ENCODE measurements around the gene SYNRG. TPM values are rescaled to one million over a fixed set of nuclear protein-coding genes. Genes with fewer than 3 reads are reported as not detected.

SYNRG gene
- polyA plus RNA-seq, 1 donor (not counting 4 experiments of a cell fraction or from before 2014, with no cell fraction given), result 9.2 TPM

DNA sequence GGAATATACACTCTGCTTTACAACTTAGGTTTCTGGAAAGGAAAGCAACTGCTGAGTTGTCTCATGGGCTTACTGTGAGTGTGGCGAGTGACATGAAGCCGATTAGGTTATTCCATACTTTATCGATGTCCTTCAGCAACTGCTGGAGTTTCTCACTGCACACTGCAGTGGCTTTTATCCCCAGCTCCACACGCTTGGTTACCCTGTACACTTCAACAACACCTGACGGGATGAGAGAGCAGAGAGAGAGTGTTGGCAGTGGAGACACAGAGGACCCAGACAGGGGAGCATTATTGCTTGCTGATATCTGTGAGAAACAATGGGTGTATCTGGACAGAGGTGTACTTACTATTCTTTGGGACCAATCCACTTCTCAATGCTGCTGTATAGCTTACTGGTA lies 73.3 kb downstream of the SYNRG start:
- FAIRE-seq, result no peak
- Histone ChIP-seq H3K9me1 (ENCODE audit: control insufficient read depth, extremely low read depth, insufficient read depth, low read length) (no peaks in the 10 kb centered on the region), H3K36me3 (ENCODE audit: control insufficient read depth in 2 of 2, extremely low read depth in 1 of 2, insufficient read depth in 2 of 2, low read length in 2 of 2) (peaks cover 13 to 19% of the 10 kb centered on the region in 2 experiments), H4K20me1 (ENCODE audit: control insufficient read depth, extremely low read depth, insufficient read depth, low read length) (no peaks in the 10 kb centered on the region), H3K79me2 (ENCODE audit: control insufficient read depth, insufficient read depth, low read length) (no peaks in the 10 kb centered on the region), H3K27me3 (ENCODE audit: control insufficient read depth, extremely low read depth, insufficient read depth, low read length) (no peaks in the 10 kb centered on the region), H3K4me3 (ENCODE audit: control insufficient read depth in 2 of 3, extremely low read depth in 1 of 3, insufficient read depth in 2 of 3, low read depth in 1 of 3, low read length in 3 of 3) (no peak overlapping the region), H2AFZ (ENCODE audit: control insufficient read depth, low read length) (no peak overlapping the region), H3K9me3 (ENCODE audit: control insufficient read depth, low read depth, low read length) (no peaks in the 10 kb centered on the region), H3K4me1 (ENCODE audit: control insufficient read depth, extremely low read depth, insufficient read depth, low read length) (no peaks in the 10 kb centered on the region), H3K9ac (ENCODE audit: control insufficient read depth, extremely low read depth, insufficient read depth, low read length) (no peak overlapping the region), H3K4me2 (ENCODE audit: control insufficient read depth, extremely low read depth, insufficient read depth, low read depth, low read length) (no peak overlapping the region), H3K27ac (ENCODE audit: control insufficient read depth, insufficient read depth, low read length) (no peak overlapping the region)
- dilution Hi-C loops (cut with MboI; ENCODE audit: extremely low pct_ligation_motif_present, low sequenced_read_pairs), result no loop called here
- DNase-seq (ENCODE audit: low read depth, low spot score), result no peak
- no peak for TF ChIP-seq EZH2 (IDR thresholded peaks at IDR 0.05; ENCODE audit: low read length)
- no peak for TF ChIP-seq CTCF (optimal IDR thresholded peaks at IDR 0.05 in 1 of 3, IDR thresholded peaks at IDR 0.05 in 1 of 3, conservative IDR thresholded peaks at IDR 0.05 in 1 of 3; ENCODE audit: extremely low read depth in 1 of 3, insufficient read depth in 2 of 3, low read length in 3 of 3)

DNA sequence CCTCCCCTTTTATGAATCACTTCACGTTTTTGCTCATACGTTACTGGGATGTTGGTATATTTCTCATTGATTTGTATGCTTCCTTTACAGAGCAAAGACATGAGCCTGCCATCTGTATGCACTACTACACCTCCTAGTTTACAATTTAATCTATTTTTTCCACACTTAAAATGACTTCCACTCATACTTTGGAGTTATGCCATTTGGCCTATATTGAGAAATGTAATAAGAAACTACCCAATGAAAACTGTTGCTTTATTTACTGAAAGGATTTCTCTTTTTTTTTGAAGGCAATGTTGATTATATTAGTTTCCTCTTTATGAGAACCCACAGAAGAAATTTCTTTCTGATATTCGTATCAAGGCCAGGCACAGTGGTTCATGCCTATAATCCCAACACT lies 76.5 kb downstream of the SYNRG start:
- H3K27me3 ChIP-seq (ENCODE audit: control insufficient read depth, extremely low read depth, insufficient read depth, low read length), result no peaks in the 10 kb centered on the region
- no peak overlapping the region for H3K27ac ChIP-seq (ENCODE audit: control insufficient read depth, insufficient read depth, low read length)
- no peaks in the 10 kb centered on the region for H4K20me1 ChIP-seq (ENCODE audit: control insufficient read depth, extremely low read depth, insufficient read depth, low read length)
- H3K9me3 ChIP-seq (ENCODE audit: control insufficient read depth, low read depth, low read length), result no peaks in the 10 kb centered on the region
- H3K9ac ChIP-seq (ENCODE audit: control insufficient read depth, extremely low read depth, insufficient read depth, low read length), result no peak overlapping the region
- H3K4me1 ChIP-seq (ENCODE audit: control insufficient read depth, extremely low read depth, insufficient read depth, low read length), result no peaks in the 10 kb centered on the region
- peaks cover 6 to 16% of the 10 kb centered on the region in 2 experiments for H3K36me3 ChIP-seq (ENCODE audit: control insufficient read depth in 2 of 2, extremely low read depth in 1 of 2, insufficient read depth in 2 of 2, low read length in 2 of 2)
- FAIRE-seq (no peak), DNase-seq (ENCODE audit: low read depth, low spot score) (no peak)
- dilution Hi-C loops (cut with MboI; ENCODE audit: extremely low pct_ligation_motif_present, low sequenced_read_pairs), result no loop called here
- no peaks in the 10 kb centered on the region for H3K9me1 ChIP-seq (ENCODE audit: control insufficient read depth, extremely low read depth, insufficient read depth, low read length)
- H3K4me2 ChIP-seq (ENCODE audit: control insufficient read depth, extremely low read depth, insufficient read depth, low read depth, low read length), result no peak overlapping the region
- H2AFZ ChIP-seq (ENCODE audit: control insufficient read depth, low read length), result no peak overlapping the region
- no peak overlapping the region for H3K4me3 ChIP-seq (ENCODE audit: control insufficient read depth in 2 of 3, extremely low read depth in 1 of 3, insufficient read depth in 2 of 3, low read depth in 1 of 3, low read length in 3 of 3)
- no peaks in the 10 kb centered on the region for H3K79me2 ChIP-seq (ENCODE audit: control insufficient read depth, insufficient read depth, low read length)
- TF ChIP-seq CTCF (optimal IDR thresholded peaks at IDR 0.05 in 1 of 3, IDR thresholded peaks at IDR 0.05 in 1 of 3, conservative IDR thresholded peaks at IDR 0.05 in 1 of 3; ENCODE audit: extremely low read depth in 1 of 3, insufficient read depth in 2 of 3, low read length in 3 of 3) (no peak), EZH2 (IDR thresholded peaks at IDR 0.05; ENCODE audit: low read length) (no peak)
